ENCODE data around the gene ZNF574.

GRCh38 chr19:42115219-42115618 is 39.3 kb downstream of the ZNF574 start:
- TF ChIP-seq POLR2A (IDR thresholded peaks at IDR 0.05; ENCODE audit: low read depth, low read length) (no peak), TAF1 (IDR thresholded peaks at IDR 0.05; ENCODE audit: borderline replicate concordance, low read depth, low read length) (no peak), POLR2AphosphoS5 (IDR thresholded peaks at IDR 0.05; ENCODE audit: low read depth, low read length) (no peak)

All from GM12892 (cell line).